Right forelimb (tissue), 1 donor: ENCODE data around the gene RFNG.
A peak's percentile ranks its signal among the peaks of the same experiment; 100 is the strongest.
"Not testable (repeated sequence)": the region's sequence is repeated elsewhere in the genome, so short reads cannot be mapped to it uniquely, and the experiment has no call there.

Source experiments
- DNase-seq: peaks from one replicate; pipeline ENCODE4 v3.0.0-alpha.2; 2018

The RFNG gene

GRCh38 chr17:82041144-82041814 lies 10.3 kb downstream of the RFNG start:
- DNase-seq = no peak

- no peak for DNase-seq
Measured at GRCh38 chr17:82039695-82040299, 11.8 kb downstream of the RFNG start.

GRCh38 chr17:82038796-82039409 lies 12.7 kb downstream of the RFNG start:
- DNase-seq = not testable (repeated sequence)

- DNase-seq = no peak
Measured at GRCh38 chr17:82037889-82038195, 13.8 kb downstream of the RFNG start.

- peak; percentile 96 for DNase-seq
Measured at GRCh38 chr17:82037092-82037888, 14.3 kb downstream of the RFNG start, which contains the start of gene DCXR. Gene DCXR (minus strand): TSS chr17:82037697. CDS start chr17:82037682, 15 bp downstream.

- no peak for DNase-seq
Measured at GRCh38 chr17:82036634-82037091, 14.9 kb downstream of the RFNG start.

GRCh38 chr17:82035956-82036633 lies 15.5 kb downstream of the RFNG start:
- DNase-seq = no peak

- DNase-seq = no peak
Measured at GRCh38 chr17:82035488-82035887, 16.1 kb downstream of the RFNG start.

- DNase-seq = no peak
Measured at GRCh38 chr17:82034371-82035011, 17.1 kb downstream of the RFNG start.

- no peak for DNase-seq
Measured at GRCh38 chr17:82033359-82034085, 18.1 kb downstream of the RFNG start.

- no peak for DNase-seq
Measured at GRCh38 chr17:82031885-82032627, 19.6 kb downstream of the RFNG start.

GRCh38 chr17:82031303-82031884 lies 20.2 kb downstream of the RFNG start, which contains the start of gene RAC3:
Gene RAC3 (plus strand): TSS chr17:82031678. CDS start chr17:82031762, 84 bp downstream.
- no peak for DNase-seq

GRCh38 chr17:82030470-82031302 lies 20.9 kb downstream of the RFNG start:
- DNase-seq = peak; percentile 91

GRCh38 chr17:82029990-82030469 lies 21.6 kb downstream of the RFNG start:
- no peak for DNase-seq

- no peak for DNase-seq
Measured at GRCh38 chr17:82029391-82029790, 22.2 kb downstream of the RFNG start.

GRCh38 chr17:82028966-82029365 lies 22.6 kb downstream of the RFNG start:
- DNase-seq = no peak

GRCh38 chr17:82028246-82028645 lies 23.4 kb downstream of the RFNG start:
- no peak for DNase-seq

- no peak for DNase-seq
Measured at GRCh38 chr17:82025401-82026107, 26.1 kb downstream of the RFNG start.

GRCh38 chr17:82024859-82025258 lies 26.8 kb downstream of the RFNG start:
- no peak for DNase-seq
